ENCODE data around the gene CIAO2A. TPM values are rescaled to one million over a fixed set of nuclear protein-coding genes. Genes with fewer than 3 reads are reported as not detected.
A peak's percentile ranks its signal among the peaks of the same experiment; 100 is the strongest.

The CIAO2A gene
- polyA plus RNA-seq, result 218 TPM

DNA sequence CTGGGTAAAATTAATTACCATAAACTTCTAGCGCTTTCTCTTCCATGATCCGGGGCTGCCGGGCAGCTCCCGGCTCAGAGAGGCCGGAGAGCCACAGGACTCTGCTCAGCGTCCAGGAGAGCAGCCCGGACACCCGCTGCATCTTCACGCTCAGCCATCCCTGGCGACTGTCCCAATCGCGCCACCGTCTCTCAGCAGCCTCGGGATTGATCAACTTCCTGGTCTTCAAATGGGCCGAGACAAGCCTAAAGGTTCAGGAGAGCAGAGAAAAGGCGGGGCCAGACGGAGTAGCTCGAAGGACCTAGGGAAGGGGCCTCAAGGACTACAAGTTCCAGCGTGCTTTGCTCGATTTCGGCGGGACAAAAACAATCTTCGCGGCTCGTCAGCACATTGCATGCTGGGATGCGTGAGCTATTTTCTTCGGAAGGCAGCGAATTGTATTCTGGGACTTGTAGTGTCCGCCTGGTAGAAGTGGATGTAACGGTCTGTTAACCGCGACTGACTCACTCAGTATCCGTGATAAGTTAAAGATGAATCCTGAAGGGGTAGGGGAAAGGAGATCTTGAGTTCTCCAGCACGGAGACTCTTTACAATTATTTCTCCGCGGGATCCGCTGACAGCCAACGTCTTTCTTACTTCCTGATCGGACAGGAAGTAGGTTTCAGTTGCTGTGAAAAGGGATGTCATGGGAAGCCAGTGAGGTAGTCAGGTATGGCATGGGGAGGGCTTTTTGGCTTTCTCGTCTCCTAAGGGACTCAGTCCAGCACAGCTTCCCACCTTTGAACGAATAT lies at the start of gene CIAO2A:
TSS of gene CIAO2A (minus strand) at position 212 of the 791 bp plus-strand sequence. CDS start at position 142, 70 bp downstream.
- Mint-ChIP-seq H3K4me3 (peak within 1 kb of the TSS; percentile 88 to 100 (median 98)), H3K27ac (peak within 1 kb of the TSS; percentile 88 to 98 (median 98)), H3K4me1 (peaks cover 61 to 62% (median 62%) of the 10 kb centered on the region in 3 donors), H3K9me3 (no peaks in the 10 kb centered on the region), H3K36me3 (peaks cover 4% of the 10 kb centered on the region), H3K27me3 (no peaks in the 10 kb centered on the region)

DNA sequence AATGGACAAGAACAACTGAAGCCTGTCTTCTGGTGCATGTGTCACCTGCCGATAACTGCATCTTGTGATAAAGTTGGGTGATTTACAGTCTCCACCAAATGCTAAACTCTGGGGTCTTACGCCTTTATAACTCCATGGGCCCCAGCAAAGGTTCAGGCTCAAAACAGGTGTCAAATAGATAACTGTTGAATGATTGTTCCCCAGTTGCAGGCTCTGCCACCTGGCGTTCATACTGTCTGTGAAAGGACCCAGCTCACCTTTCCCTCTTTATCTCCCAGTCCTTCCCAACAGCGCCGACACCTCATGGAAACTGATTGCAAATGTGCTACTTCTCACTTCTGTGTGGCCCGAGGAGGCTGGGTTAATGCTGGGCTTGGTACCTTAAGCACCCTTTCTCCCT lies 49.6 kb upstream of the CIAO2A start:
- H3K9me3 Mint-ChIP-seq, result no peaks in the 10 kb centered on the region
- no peak overlapping the region for H3K4me3 Mint-ChIP-seq
- no peaks in the 10 kb centered on the region for H3K27me3 Mint-ChIP-seq
- H3K36me3 Mint-ChIP-seq, result no peaks in the 10 kb centered on the region
- H3K4me1 Mint-ChIP-seq, result peaks cover 11 to 23% (median 17%) of the 10 kb centered on the region in 3 donors
- peak overlapping the region in 2 of 3 donors; percentile 9 to 35 for H3K27ac Mint-ChIP-seq

DNA sequence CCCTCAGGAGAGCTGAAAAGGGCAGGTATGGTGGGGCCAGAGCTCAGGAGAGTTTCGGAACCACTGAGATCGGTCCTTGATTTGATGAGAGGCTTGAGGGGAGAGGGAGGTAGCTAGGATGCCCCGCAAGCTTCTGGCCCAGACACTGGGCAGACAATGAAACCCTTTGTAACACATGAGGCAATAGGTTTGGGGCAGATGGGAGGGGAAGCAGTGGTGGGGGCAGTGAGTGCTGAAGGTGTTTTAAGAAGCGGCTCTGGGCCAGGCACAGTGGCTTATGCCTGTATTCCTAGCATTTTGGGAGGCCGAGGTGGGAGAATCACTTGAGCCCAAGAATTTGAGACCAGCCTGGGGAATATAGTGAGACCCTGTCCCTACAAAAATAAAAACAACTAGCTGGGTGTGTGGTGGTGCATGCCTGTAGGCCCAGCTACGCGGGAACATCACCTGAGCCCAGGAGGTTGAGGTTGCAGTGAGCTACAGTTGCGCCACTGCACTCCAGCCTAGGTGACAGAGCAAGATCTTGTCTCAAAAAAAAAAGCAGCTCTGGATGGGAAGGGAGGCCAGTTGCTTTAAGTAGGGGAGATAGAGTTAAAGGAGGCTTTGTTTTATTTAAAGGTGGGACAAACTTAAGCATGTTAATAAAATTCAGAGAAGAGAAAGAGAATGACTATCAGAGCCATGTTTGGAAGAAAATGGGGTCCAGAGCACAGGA lies 48.3 kb upstream of the CIAO2A start:
- Mint-ChIP-seq H3K4me1 (peaks cover 17 to 35% (median 24%) of the 10 kb centered on the region in 3 donors), H3K27me3 (no peaks in the 10 kb centered on the region), H3K27ac (peak overlapping the region in 2 of 3 donors; percentile 31 to 67), H3K4me3 (peak overlapping the region in 1 of 4 donors; percentile 10), H3K9me3 (no peaks in the 10 kb centered on the region), H3K36me3 (no peaks in the 10 kb centered on the region)

DNA sequence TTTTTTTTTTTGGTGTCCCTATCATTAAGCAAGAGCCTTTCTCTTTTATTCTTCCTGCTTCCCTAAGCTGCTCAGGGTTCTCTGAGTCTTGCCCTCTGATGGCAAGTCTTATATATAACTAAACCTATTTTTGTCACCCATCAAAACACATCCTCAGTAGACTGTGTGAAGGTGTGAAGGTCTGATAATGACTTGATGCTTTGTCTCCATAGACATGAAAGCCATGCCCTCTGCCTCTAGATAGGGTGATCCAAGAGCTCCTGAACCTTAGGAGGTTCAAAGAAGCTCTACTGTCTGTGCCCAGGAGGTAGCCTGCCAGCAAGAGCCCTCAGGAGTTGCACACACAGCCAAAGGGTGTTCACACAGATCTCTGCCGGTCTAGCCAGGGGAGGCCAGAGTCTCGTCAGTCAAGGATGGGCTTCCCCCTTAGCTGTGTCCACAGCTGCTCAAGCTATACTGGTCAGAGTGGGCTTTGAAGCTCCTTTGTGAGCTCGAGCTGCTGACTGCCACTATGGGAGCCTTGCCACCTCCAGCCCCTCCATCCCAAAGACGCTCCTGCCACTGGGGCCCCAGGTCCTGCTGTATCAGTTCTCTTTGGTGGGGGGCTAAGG lies 44.8 kb upstream of the CIAO2A start:
- H3K9me3 Mint-ChIP-seq, result no peaks in the 10 kb centered on the region
- H3K27ac Mint-ChIP-seq, result peak overlapping the region in 2 of 3 donors; percentile 17 to 23
- H3K4me3 Mint-ChIP-seq, result no peak overlapping the region
- no peaks in the 10 kb centered on the region for H3K36me3 Mint-ChIP-seq
- H3K4me1 Mint-ChIP-seq, result peaks cover 9 to 20% (median 15%) of the 10 kb centered on the region in 3 donors
- H3K27me3 Mint-ChIP-seq, result no peaks in the 10 kb centered on the region

GRCh38 chr15:64137226-64137833 lies 43.7 kb upstream of the CIAO2A start:
- Mint-ChIP-seq H3K4me3 (no peak overlapping the region), H3K4me1 (peaks cover 9 to 19% (median 12%) of the 10 kb centered on the region in 3 donors), H3K36me3 (peaks cover 1% of the 10 kb centered on the region), H3K27me3 (no peaks in the 10 kb centered on the region), H3K9me3 (no peaks in the 10 kb centered on the region), H3K27ac (peak overlapping the region in 2 of 3 donors; percentile 2 to 71)

GRCh38 chr15:64136347-64136746 lies 42.7 kb upstream of the CIAO2A start:
- Mint-ChIP-seq H3K27me3 (no peaks in the 10 kb centered on the region), H3K4me1 (peaks cover 9 to 15% (median 12%) of the 10 kb centered on the region in 3 donors), H3K9me3 (no peaks in the 10 kb centered on the region), H3K4me3 (no peak overlapping the region), H3K27ac (peak overlapping the region in 2 of 3 donors; percentile 2 to 85), H3K36me3 (peaks cover 1% of the 10 kb centered on the region)

GRCh38 chr15:64134345-64134829 lies 40.7 kb upstream of the CIAO2A start:
- H3K27me3 Mint-ChIP-seq, result no peaks in the 10 kb centered on the region
- H3K4me1 Mint-ChIP-seq, result peaks cover 9 to 15% (median 12%) of the 10 kb centered on the region in 3 donors
- peaks cover 1% of the 10 kb centered on the region for H3K36me3 Mint-ChIP-seq
- H3K9me3 Mint-ChIP-seq, result no peaks in the 10 kb centered on the region
- no peak overlapping the region for H3K4me3 Mint-ChIP-seq
- no peak overlapping the region for H3K27ac Mint-ChIP-seq

DNA sequence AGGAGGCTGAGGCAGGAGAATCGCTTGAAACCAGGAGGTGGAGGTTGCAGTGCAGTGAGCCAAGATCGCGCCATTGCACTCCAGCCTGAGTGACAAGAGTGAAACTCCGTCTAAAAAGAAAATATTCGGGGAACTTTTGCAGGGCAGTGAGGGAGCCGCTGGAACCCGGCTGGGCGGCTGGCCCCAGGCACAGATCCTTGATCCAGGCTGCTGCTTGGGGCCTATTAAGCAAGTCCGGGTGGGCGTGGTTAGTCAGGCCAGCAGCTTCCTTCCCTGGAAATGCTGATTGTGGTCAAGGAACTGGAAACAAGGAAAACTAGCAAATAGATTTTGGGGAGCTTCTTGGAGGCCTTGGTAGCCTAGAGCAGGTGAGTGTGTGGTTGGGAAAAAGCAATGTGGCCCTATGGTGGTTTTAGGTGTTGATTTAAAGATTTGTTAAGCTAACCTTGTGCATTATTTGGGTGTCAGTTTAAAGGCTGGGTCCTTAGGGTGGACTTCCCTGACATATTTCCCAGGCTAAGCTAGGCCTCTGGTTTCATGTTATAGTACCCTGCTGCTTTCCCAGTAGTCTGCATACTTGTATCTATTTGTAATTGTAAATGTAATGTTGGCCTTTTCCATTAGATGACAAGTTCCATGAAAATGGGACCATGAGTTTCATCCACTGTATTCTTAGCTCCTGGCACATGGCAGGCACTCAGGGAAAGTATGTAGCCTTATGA lies 40.1 kb upstream of the CIAO2A start:
- H3K9me3 Mint-ChIP-seq, result no peaks in the 10 kb centered on the region
- peaks cover 1% of the 10 kb centered on the region for H3K36me3 Mint-ChIP-seq
- no peaks in the 10 kb centered on the region for H3K27me3 Mint-ChIP-seq
- H3K27ac Mint-ChIP-seq, result peak overlapping the region in 1 of 3 donors; percentile 74
- H3K4me1 Mint-ChIP-seq, result peaks cover 9 to 15% (median 12%) of the 10 kb centered on the region in 3 donors
- H3K4me3 Mint-ChIP-seq, result no peak overlapping the region

- H3K4me3 Mint-ChIP-seq, result no peak overlapping the region
- H3K36me3 Mint-ChIP-seq, result peaks cover 3% of the 10 kb centered on the region
- H3K9me3 Mint-ChIP-seq, result no peaks in the 10 kb centered on the region
- H3K27me3 Mint-ChIP-seq, result no peaks in the 10 kb centered on the region
- H3K27ac Mint-ChIP-seq, result peak overlapping the region in 1 of 3 donors; percentile 59
- H3K4me1 Mint-ChIP-seq, result peaks cover 4 to 8% (median 5%) of the 10 kb centered on the region in 3 donors
Measured at GRCh38 chr15:64132217-64132616, 38.6 kb upstream of the CIAO2A start.

- Mint-ChIP-seq H3K4me1 (peaks cover 0 to 2% (median 2%) of the 10 kb centered on the region in 3 donors), H3K27me3 (no peaks in the 10 kb centered on the region), H3K36me3 (peaks cover 3% of the 10 kb centered on the region)
Measured at GRCh38 chr15:64131547-64131946, 37.9 kb upstream of the CIAO2A start.

GRCh38 chr15:64130159-64130558 lies 36.5 kb upstream of the CIAO2A start:
- H3K27ac Mint-ChIP-seq, result no peak overlapping the region
- H3K9me3 Mint-ChIP-seq, result no peaks in the 10 kb centered on the region
- no peaks in the 10 kb centered on the region for H3K27me3 Mint-ChIP-seq
- H3K4me3 Mint-ChIP-seq, result no peak overlapping the region
- no peaks in the 10 kb centered on the region for H3K4me1 Mint-ChIP-seq
- peaks cover 3% of the 10 kb centered on the region for H3K36me3 Mint-ChIP-seq

More at GRCh38 chr15:64131547-64131946, 37.9 kb upstream of the CIAO2A start:
- Mint-ChIP-seq H3K4me3 (no peak overlapping the region), H3K9me3 (no peaks in the 10 kb centered on the region), H3K27ac (peak overlapping the region in 1 of 3 donors; percentile 17)

DNA sequence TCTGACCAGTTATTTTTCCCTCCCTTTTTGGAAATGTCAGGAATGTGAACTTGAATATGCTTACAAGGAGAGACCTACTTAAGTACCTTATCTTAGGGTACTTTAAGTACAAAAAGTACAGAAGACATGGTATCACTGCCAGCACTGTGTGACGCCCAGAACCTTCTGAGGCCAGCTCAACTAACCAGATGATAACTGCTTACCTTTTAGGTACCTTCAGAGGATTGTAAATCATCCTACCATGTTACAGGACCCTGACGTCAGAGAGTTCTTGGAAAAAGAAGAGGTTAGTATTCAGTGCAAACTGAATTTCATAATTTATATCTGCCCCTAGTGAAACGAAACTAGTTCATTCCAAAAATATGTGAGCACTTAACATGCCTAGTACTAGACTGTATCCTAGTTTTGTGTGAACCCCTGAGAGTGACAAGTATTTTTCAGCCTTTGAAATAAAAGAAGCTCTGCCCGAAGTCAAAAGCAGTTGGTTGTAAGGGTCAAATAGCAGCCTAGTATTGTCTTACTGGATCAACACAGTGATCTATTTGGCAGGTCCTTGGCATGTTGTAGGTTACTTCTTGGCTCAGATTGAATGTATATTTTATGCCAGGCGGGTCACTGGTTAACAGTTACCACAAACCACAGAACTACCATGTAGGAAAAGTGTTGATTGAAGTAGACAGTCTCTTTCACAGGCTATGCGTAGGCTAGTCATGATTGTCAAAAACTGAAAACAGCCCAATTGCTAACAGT lies 34.1 kb upstream of the CIAO2A start:
- peak overlapping the region in 1 of 3 donors; percentile 74 for H3K27ac Mint-ChIP-seq
- no peaks in the 10 kb centered on the region for H3K4me1 Mint-ChIP-seq
- no peaks in the 10 kb centered on the region for H3K9me3 Mint-ChIP-seq
- H3K27me3 Mint-ChIP-seq, result no peaks in the 10 kb centered on the region
- no peak overlapping the region for H3K4me3 Mint-ChIP-seq
- peaks cover 2% of the 10 kb centered on the region for H3K36me3 Mint-ChIP-seq

DNA sequence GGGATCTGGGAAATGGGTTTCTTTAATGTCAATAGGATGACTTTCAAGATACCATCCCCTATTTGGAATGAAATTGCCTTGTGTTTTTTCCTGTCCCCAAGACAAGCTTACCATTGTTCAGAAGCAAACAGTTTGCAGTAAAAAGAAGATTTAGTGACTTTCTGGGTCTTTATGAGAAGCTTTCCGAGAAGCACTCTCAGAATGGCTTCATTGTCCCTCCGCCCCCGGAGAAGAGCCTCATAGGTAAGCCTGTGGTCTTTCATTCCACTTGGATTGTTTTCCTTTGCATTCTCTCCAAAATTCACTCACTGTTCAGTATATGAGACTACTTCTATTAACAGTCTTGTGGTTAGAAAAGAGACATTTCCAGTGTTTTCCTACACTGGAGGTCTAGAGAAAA lies 32.3 kb upstream of the CIAO2A start:
- Mint-ChIP-seq H3K36me3 (peaks cover 2% of the 10 kb centered on the region), H3K4me3 (no peak overlapping the region), H3K27me3 (no peaks in the 10 kb centered on the region), H3K4me1 (peaks cover 0 to 1% (median 0%) of the 10 kb centered on the region in 3 donors), H3K27ac (no peak overlapping the region), H3K9me3 (no peaks in the 10 kb centered on the region)
